NCI-H187 treated with DMSO at 0.1 percent for 48 hours (cell line): Measurements from ENCODE around the gene C9orf78.

Experiments
- DNase-seq: peaks from one replicate; lab custom pipeline; 2025; lab: John Stamatoyannopoulos, UW

C9orf78 gene

DNA sequence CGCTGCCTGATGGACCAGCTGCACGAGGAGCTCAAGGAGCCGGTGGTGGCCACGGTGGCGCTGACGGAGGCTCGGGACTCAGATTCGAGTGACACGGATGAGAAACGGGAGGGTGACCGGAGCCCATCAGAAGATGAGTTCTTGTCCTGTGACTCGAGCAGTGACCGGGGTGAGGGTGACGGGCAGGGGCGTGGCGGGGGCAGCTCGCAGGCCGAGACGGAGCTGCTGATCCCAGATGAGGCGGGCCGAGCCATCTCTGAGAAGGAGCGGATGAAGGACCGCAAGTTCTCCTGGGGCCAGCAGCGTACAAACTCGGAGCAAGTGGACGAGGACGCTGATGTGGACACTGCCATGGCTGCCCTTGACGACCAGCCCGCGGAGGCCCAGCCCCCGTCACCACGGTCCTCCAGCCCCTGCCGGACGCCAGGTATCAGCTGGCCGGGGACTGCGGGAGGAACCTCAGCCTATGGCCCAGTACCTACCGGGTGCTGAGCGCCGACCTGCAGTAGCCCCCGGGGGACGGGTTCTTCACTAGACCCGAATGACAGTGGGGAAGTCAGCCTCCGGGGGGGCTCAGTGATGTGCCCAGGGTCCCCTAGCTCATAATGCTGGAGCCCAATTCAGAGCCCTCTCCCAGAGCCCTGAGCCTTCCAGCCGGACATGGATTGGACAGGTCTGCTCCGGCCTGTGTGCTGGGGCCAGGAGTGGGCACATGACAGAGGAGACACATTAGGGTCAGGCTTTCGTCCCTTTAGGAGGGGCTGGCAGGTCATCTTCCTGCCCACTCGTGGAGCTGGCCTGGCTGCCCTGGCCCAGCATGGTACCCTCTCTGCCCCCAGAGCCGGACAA is 33.2 kb upstream of the C9orf78 start:
- no peak for DNase-seq

DNA sequence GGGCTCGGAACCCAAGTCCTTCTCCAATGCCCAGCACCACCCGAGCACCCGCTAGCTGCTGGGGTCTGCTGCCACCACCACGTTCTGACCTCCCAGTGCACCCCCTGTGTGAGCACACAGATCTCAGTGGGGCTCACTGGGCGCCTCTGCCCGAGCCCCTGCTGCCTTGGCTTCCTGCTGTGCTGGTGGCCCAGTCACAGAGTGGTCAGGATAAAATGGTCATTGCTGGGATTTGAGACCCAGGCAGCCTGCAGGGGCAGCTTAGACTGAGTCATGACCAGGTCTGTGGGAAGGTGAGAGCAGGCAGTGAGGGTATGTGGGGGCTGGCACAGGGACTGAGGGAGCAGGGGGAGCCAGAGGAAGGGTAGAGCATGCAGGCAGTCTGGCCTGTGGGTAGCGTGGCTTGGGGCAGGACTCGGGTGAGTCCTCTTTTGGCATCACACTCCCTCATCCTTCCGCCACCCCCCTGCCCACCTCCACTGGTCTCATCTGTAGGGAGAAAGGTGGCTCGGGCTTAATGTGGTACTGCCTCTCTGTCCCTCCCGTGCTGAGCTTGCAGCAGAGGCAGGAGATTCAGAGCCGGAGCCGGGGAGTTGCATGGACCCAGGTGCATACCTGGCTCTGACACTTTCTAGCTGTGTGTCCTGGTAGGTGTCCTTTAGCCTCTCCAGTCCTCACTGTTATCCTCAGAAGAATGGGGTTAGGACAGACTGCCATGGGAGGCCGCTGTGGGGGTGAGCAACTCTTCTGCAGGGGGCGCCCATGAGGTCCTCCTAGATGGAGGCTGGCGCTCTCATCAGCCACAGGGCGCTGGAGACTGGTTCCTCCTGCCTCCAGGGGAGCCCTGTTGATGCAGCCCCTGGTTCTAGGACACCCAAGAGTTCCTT is 32.3 kb upstream of the C9orf78 start:
- no peak for DNase-seq

DNA sequence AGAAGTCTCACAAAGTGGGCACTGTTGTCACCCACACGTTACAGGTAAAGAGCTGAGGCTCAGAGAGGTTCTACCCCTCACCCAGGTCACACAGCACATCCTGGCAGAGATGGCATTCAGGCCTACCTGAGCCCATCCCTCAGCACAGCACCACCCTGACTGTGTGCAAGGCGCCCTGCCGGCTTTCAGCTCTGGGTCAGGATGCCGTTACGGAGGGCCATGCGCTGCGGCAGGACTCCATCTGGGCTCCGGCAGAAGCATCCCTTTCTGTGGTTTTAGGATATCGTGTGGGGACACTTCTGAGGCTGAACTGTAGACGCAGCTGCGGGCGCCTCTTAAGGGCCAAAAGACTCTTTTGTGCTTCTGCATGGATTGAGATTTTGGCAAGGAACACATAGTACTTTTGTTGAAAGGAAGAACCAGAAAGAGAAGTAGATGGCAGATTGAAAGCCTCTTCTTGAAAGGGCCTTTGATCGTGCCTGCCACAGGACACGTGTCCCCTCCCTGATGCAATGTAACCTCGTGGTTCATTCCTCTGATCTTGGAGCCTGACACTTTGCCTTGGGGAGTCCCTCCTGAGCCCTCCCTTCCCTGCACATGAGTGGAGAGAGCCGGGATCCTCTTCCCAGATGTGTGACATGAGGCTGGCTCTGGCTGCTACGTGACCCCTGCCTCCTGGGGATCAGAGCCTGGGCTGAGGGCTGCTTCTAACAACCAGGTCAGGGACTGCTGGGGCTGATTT is 31.5 kb upstream of the C9orf78 start:
- no peak for DNase-seq

DNA sequence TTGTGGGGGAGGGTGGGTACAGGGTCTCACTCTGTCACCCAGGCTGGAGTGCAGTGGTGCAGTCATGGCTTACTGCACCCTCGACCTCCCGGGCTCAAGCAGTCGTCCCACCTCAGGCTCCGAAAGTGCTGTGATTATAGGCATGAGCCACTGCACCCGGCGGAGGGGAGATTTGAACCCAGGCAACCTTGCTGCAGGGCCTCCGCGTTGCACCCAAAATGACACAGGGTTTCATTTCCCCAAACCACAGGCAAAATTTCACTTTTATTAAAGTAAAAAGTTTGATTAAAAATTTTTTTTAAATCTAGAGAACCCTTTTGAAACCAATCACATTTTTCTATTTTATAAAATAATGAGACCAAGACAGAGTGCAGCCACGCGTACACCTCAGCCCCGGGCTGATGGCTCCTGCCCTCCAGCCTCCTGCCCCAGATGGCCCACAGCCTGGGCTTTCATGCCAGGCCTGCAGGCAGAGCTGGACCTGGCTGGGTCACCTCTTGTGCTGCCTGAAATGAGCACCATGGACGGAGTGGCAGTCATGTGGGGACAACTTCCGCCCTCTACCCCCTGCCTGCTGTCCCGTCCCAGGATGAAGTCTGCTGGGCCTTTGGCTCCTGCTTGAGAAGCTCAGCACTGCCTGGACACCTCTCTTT is 30.7 kb upstream of the C9orf78 start:
- DNase-seq = no peak

DNA sequence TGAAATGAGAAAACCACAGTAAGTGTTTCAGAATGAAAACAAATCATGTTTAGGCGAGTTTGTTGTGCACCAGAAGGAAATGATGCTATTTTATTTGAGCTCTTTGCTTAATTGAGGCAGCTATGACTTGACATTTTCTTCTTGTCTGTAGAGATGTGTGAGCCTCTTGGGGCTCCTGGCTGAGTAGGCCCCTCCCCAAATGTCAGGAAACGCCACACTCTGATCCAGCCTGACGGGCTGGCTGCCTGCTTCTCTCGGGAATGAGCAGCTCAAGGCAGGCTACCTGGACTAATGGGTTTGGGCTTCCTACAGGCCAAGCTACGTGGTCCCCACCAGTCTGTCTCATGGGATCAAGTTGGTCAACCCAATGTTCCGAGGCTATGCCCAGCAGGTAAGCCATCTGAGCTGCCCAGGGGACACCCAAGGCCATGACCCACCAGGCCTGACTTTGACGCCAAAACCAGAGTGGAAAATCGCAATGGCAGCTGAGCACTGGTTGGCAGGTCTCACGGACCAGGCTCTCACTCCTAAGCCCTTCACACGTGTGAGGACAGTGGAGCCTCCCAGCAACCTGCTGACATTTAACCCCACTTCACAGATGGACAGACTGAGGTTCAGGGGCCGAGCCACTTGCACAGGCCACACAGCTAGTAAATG is 30.0 kb upstream of the C9orf78 start:
- DNase-seq = no peak

DNA sequence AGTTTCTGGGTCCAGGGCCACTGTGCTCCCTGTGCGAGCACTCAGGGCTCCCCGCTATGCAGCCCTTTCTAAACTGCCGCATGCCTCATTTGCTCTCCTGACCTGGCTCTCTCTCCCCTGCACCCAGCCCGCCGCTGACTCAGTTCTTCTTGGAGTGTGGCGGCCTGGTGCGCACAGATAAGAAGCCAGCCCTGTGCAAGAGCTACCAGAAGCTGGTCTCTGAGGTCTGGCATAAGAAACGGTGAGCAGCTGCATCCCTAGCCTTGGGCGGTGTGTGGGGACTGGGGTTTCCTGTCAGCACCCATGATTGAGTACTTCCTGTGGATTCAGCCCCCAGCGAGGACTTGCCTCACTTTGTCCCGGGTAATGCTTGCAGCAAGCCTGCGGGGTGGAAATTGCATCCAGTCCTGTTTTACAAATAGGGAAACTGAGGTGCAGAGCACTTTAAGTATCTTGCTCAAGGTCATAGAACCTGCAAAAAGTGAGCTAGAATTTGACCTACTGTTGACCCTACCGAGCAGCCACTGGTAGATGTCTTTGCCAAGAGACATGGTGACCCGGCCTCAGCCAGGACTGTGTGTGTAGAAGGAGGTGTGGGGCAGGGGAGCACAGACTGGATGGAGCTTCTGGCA is 28.1 kb upstream of the C9orf78 start:
- DNase-seq = no peak

DNA sequence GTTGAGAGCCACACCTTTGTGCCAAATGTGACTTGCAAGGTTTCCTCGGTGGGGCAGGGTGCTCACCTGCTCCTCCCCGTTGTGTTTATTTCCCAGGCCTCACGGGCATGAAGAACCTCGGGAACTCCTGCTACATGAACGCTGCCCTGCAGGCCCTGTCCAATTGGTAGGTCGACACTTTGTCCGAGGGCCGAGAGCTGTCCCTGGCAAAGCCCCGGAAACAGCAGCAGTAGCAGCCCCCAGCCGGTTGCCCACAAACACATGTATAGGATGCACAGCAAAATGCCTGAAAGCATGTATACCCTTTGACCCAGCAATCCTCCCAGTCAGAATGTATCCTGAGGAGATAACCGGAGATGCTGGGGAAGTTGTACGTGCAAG is 26.4 kb upstream of the C9orf78 start:
- no peak for DNase-seq

DNA sequence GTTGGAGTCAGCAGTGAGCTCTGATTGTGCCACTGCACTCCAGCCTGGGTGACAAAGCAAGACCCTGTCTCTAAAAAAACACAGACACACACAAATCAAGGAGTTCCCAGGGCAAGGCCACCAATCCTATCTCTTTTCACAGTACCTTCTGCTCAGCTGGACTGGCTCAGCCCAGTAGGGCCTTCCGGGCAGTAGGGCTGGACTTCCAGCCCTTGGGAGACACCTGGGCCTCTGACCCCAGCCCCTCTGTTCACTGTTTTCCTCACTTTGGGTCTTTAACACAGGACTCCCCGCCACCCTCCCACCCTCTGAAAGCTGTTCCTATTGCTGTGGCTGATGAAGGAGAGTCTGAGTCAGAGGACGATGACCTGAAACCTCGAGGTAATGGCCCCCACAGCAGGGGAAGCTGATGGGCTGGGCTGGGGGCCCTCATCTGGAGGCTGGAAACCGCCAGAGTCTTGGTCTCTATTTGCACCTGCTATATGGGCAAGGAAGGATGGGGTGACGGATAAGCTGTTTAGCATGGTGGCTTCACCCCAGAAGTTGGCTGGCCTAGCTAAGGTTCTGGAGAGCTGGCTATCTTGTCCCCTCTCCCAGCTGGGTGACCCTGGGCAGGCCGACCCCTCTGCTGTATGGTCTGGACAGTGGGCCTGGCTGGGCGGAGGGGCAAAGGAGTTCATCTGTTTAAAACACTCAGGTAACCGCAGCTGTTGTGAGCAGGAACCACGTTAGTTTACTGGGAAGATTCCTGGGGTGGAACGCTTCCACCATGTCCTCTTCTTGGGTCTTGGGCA is 25.8 kb upstream of the C9orf78 start:
- no peak for DNase-seq

DNA sequence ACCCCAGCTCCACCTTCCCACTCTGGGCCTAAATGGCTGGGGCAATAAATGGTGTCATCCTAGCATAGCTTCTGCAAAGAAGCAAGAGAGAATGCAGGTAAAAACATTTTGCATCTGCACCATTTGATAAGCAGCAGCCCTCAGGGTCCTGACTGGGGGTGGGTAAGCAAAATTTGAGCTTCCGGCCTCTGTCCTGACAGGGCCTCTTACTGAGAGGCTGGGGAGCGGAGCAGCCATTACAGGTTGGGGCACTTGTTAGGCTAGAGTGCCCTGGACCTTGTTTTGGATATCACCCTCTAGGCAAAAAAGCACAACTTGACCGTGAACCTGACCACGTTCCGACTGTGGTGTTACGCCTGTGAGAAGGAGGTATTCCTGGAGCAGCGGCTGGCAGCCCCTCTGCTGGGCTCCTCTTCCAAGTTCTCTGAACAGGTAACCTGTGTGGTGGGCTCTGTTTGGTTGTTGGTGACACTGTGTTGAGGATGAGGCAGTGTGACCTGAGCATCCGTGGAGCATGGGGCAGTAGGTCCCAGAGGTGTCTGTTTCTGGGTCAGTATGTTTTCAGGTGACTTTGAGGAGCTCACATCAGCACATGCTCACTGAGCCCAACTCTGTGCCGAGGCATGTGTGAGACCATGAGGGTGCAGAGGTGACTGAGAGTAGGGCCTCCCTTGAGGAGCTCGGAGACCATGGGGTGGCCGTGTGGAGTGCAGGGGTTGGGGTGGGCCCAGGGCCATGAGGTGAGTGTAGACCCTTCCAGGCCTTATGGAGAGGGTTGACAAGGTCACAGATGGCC is 23.3 kb upstream of the C9orf78 start:
- no peak for DNase-seq

DNA sequence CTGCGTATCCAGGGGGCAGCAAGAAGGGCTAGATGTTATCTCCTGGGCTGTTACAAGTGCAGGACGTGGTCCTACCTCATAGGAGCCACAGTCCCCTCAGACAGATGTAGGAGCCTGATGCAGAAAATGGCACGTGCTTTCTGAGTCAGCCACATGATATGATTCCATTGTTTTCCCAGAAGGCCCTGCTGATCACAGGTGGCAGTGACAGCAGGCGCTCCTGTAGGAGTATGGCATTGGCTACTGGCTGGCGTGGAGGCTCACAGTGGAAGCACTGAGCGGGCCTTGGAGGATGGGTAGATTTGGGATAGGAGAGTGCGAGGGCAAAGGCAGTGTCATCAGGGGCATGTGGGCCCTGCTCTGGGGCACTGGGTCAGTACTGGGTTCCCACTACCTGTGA is 22.1 kb upstream of the C9orf78 start:
- DNase-seq = no peak

DNA sequence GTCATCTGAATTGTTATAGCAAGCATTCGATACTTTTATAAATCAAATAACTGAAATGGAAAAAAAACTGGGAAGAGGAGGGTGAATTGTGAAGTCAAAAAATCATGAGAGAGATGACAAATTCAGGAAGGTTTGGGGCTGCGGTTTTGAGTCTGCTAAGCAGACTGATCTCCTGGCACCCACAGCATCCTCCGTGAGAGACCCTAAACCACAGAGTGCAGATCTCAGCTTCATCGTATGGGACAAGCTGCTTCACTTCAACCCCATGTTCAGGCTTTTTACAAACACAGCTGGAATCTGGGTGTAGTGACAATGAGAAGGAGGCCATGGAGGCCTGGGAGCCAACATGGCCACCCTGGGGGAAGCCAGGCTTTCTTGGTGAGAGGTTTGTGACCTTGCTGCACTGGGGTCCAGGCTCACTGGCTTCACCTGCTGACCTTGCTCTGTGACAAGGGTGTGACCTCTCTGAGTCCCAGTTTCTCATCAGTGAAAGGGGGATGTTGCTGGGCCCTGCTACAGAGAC is 19.6 kb upstream of the C9orf78 start:
- DNase-seq = no peak

DNA sequence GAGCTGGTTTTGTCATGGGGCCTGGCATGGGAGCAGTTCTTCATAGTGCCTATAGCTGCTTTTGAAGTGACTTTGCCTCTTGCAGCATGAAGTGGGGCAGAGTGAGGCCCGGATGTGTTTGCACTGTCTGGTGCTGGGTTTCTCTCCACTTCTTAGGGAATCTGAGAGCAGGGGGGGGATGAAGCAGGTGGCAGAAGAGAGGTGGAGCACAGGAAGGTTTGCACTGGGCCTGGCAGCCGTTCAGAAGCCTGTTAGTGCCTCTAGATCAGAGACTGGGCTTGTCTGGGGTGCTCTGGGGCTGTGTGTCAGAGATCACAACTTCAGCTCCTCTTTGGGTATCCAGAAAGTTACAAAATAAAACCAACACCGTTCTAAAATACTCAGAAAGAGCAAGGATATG is 18.5 kb upstream of the C9orf78 start:
- DNase-seq = no peak

DNA sequence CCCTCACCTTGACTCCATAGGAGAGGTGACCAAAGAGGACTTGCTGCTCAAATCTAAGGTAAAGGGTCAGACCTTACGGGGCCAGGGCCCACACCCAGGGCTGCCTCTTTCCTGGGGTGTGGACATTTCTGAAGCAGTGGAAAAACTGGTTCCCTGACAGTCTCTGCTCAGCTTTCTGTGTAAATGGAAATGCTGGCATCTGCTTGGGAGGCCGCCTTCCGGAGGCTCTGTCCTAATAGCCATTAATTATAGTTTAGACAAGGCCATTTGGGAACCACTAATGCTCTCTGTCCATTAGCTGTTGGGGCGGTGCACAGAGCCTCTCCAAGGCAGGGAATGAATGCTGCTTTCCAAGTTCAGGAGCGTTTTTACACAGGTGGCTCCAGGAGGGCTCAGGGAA is 17.5 kb upstream of the C9orf78 start:
- DNase-seq = no peak

DNA sequence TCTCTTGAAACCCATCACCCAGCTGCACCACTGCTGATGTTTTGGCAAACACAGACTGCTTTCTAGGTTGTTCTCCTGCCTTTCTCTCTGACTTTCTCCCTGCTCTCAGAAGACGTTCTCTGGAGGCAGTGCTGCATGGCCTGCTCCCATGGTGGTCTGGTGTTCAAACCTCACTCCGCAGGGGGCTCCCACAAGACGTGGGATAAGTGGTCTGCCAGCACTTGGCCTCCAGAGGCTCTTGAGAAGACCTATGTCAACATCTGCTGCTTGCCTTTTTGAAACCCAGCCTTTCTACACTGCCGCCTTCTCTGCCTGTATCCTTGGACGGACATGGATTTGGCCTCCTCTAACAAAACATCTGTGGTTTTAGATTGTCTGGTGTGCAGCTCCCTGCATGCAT is 16.7 kb upstream of the C9orf78 start:
- no peak for DNase-seq

DNA sequence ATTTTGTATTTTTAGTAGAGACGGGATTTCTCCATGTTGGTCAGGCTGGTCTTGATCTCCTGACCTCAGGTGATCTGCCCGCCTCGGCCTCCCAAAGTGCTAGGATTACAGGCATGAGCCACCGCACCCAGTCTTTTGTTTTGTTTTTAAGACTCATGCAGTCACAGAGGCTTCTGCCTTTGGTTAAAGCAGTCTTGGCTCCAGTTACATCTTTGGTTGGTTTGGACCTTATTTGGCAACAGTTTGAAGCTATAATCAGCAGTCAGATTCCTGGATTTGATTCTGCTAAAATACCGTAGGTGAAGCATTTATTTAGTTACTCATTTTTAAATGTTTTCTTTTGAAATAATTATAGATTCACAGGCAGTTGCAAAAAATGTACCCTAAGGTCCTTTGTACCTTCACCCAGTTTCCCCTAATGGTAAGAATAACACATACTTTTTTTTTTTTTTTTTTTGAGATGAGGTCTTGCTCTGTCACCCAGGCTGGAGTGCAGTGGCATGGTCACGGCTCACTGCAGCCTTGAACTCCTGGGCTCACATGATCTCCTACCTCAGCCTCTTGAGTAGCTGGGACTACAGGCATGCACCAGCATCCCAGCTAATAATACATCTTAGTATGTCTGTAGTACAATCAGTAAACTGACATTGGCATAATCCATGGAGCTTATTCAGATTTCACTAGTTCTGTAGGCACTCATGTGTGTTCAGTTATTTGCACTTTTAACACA is 15.9 kb upstream of the C9orf78 start:
- DNase-seq = no peak

DNA sequence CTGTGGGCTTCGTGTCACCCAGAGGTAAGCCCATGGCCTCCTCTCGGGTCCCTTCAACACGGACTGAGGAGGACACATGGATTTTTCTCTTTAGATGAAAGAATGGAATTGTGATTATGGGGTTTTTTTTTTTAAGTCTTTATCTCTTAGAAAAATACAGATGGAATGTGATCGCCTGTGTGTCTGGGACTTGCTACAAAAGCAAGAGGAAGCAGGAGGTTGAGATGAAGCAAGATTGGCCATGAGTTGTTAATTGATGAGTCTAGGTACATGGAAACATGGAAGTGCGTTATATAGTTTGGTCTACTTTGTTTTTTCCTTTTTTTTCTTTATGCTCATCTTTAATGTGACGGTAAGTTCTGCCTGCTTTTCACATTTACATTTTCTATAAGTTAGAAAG is 14.8 kb upstream of the C9orf78 start:
- DNase-seq = no peak

DNA sequence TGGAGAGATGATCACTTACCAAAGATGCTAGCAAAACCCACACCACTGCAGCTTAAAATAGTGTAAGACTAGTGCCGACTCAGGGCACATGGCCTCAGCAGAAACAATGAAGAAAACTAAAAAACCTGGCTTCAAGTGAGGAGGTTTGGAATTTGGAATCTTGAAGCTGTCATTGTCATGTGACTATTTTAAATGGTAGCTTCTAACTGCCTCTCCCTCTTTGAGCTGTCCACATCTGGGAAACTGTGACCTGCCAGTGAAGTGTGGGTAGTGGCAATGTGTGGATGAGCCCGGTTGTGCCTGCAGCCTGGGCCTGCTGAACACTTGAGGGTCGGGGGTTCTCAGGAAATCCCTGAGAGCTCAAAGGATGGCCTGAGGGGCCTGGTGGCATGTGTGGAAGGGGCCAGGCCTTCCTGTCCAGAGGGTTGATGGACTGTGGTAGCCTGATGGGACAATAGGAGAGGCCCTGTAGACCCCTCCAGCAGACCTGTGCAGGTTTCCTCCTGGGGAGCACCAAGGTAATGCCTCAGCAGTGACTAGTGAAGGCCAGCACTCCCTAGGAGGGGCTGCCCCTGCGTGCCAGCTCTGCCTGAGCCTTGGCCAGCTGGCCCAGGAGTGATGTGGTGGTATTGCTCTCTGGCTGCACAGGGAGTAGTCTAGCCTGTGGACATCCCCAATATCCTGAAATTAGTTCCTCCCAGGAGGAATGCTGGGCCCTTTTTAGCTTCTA is 13.8 kb upstream of the C9orf78 start:
- no peak for DNase-seq

DNA sequence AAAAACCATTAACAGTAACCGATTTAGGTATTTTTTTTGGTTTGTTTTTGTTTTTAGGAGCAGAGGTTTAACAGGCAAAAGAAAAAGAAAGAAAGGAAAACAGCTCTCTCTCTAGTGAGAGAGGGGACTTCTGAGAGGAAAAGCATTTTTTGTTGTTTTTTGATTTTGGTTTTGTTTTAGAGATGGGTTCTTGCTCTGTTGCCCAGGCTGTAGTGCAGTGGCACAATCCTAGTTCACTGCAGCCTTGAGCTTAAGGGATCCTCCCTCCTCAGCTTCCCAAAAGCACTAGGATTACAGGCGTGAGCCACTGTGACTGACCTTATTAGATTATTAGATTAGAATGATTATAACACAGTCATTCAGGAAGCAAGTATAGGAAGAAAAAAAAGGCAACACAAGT is 10.3 kb upstream of the C9orf78 start:
- DNase-seq = no peak
